ENCODE results near the gene KCNJ14. TPM values are rescaled to one million over a fixed set of nuclear protein-coding genes. Genes with fewer than 3 reads are reported as not detected.

Gene KCNJ14
- polyA plus RNA-seq, 3 donors: 0.09 to 0.56 TPM; not detected in 1

- Histone ChIP-seq H3K27ac (ENCODE audit: low read depth in 1 of 2, low read length in 2 of 2) (no peak overlapping the region), H3K4me2 (replicated peaks; ENCODE audit: extremely low read depth, low read length, poor library complexity, severe bottlenecking) (peak overlapping the region; percentile 29), H3K27me3 (ENCODE audit: control insufficient read depth in 2 of 2, insufficient read depth in 2 of 2, low read length in 2 of 2) (peaks cover 28 to 31% of the 10 kb centered on the region in 2 donors), H3K79me2 (ENCODE audit: insufficient read depth, low read length) (peaks cover 6% of the 10 kb centered on the region), H2AFZ (ENCODE audit: insufficient read depth, low read depth, low read length, poor library complexity, severe bottlenecking) (peak overlapping the region; percentile 29), H3K4me1 (ENCODE audit: control insufficient read depth in 1 of 2, insufficient read depth in 2 of 2, low read length in 2 of 2) (peaks cover 25 to 32% of the 10 kb centered on the region in 2 donors), H3K36me3 (replicated peaks in 1 of 2; ENCODE audit: control insufficient read depth in 1 of 2, insufficient read depth in 2 of 2, low read length in 2 of 2) (peaks cover 10 to 16% of the 10 kb centered on the region in 2 donors), H3K4me3 (replicated peaks in 1 of 3; ENCODE audit: low read depth in 2 of 3, low read length in 3 of 3) (no peak overlapping the region), H3K9ac (ENCODE audit: insufficient read depth, low read length, poor library complexity, severe bottlenecking) (no peak overlapping the region), H4K20me1 (ENCODE audit: insufficient read depth, low read length) (no peaks in the 10 kb centered on the region), H3K9me3 (replicated peaks in 1 of 2; ENCODE audit: control insufficient read depth in 1 of 2, insufficient read depth in 1 of 2, low read length in 2 of 2) (peaks cover 0 to 20% of the 10 kb centered on the region in 2 donors)
- peaks cover 30 to 39% (median 36%) of the 10 kb centered on the region in 3 donors for H3K27me3 Mint-ChIP-seq (ENCODE audit: low read depth in 3 of 3)
- TF ChIP-seq CTCF (IDR thresholded peaks at IDR 0.05): no peak
- H3K9me3 Mint-ChIP-seq: peaks cover 0 to 17% (median 13%) of the 10 kb centered on the region in 7 donors
- 3% methylated on average over 44 of the region's 45 CpGs for WGBS (ENCODE audit: insufficient coverage)
- H3K27ac Mint-ChIP-seq: no peak overlapping the region
- peaks cover 23% of the 10 kb centered on the region for H3K4me1 Mint-ChIP-seq
- no peak for DNase-seq
- peaks cover 32 to 33% of the 10 kb centered on the region in 2 donors for H3K36me3 Mint-ChIP-seq
- H3K4me3 Mint-ChIP-seq: no peak overlapping the region
- intact Hi-C loops (cut with micrococcal nuclease): loop anchor here in 1 of 2 donors (10.0 kb wide), 1 partner anchor 49 kb away; the partner anchor contains the start of genes GRIN2D and KDELR1
Observed at GRCh38 chr19:48443731-48444128, 11.6 kb upstream of the KCNJ14 start.

GRCh38 chr19:48444129-48444935, 11.0 kb upstream of the KCNJ14 start:
- Histone ChIP-seq H3K4me1 (ENCODE audit: control insufficient read depth in 1 of 2, insufficient read depth in 2 of 2, low read length in 2 of 2) (peaks cover 25 to 32% of the 10 kb centered on the region in 2 donors), H3K9me3 (replicated peaks in 1 of 2; ENCODE audit: control insufficient read depth in 1 of 2, insufficient read depth in 1 of 2, low read length in 2 of 2) (peaks cover 0 to 20% of the 10 kb centered on the region in 2 donors), H3K79me2 (ENCODE audit: insufficient read depth, low read length) (peaks cover 6% of the 10 kb centered on the region), H3K4me2 (replicated peaks; ENCODE audit: extremely low read depth, low read length, poor library complexity, severe bottlenecking) (peak overlapping the region; percentile 93), H3K36me3 (replicated peaks in 1 of 2; ENCODE audit: control insufficient read depth in 1 of 2, insufficient read depth in 2 of 2, low read length in 2 of 2) (peaks cover 14 to 22% of the 10 kb centered on the region in 2 donors), H3K4me3 (replicated peaks in 1 of 3; ENCODE audit: low read depth in 2 of 3, low read length in 3 of 3) (peak overlapping the region in 1 of 3 experiments; percentile 99), H2AFZ (ENCODE audit: insufficient read depth, low read depth, low read length, poor library complexity, severe bottlenecking) (peak overlapping the region; percentile 100), H4K20me1 (ENCODE audit: insufficient read depth, low read length) (no peaks in the 10 kb centered on the region), H3K27me3 (ENCODE audit: control insufficient read depth in 2 of 2, insufficient read depth in 2 of 2, low read length in 2 of 2) (peaks cover 28 to 31% of the 10 kb centered on the region in 2 donors), H3K27ac (ENCODE audit: low read depth in 1 of 2, low read length in 2 of 2) (no peak overlapping the region), H3K9ac (ENCODE audit: insufficient read depth, low read length, poor library complexity, severe bottlenecking) (no peak overlapping the region)
- peaks cover 23% of the 10 kb centered on the region for H3K4me1 Mint-ChIP-seq
- H3K36me3 Mint-ChIP-seq: peaks cover 37 to 39% of the 10 kb centered on the region in 2 donors
- H3K4me3 Mint-ChIP-seq: peak overlapping the region; percentile 62 to 92
- peaks cover 0 to 17% (median 13%) of the 10 kb centered on the region in 7 donors for H3K9me3 Mint-ChIP-seq
- intact Hi-C loops (cut with micrococcal nuclease): loop anchor here in 1 of 2 donors (10.0 kb wide), 1 partner anchor 50 kb away; the partner anchor contains the start of genes GRIN2D and KDELR1
- 13% methylated on average over 30 of the region's 38 CpGs for WGBS (ENCODE audit: insufficient coverage)
- peaks cover 30 to 39% (median 36%) of the 10 kb centered on the region in 3 donors for H3K27me3 Mint-ChIP-seq (ENCODE audit: low read depth in 3 of 3)
- peak overlapping the region in 3 of 7 donors; percentile 48 to 77 (median 66) for H3K27ac Mint-ChIP-seq
- no peak for DNase-seq
- TF ChIP-seq CTCF (IDR thresholded peaks at IDR 0.05): no peak
